OCI-LY1 (cell line): ENCODE results near the gene CPT2.

Source experiments
- H2AFZ ChIP-seq: fragments of 200-600 bp; sonication (generic), shearing (Covaris generic); 2 replicates; pipeline ENCODE4 v1.6.0; 2014; ENCODE audit warnings: antibody characterized with exemption, mild to moderate bottlenecking, low read length
- H3F3A ChIP-seq: fragments of 200-600 bp; sonication (generic), shearing (Covaris generic); 2 replicates; pipeline ENCODE4 v1.6.0; 2014; ENCODE audit warnings: mild to moderate bottlenecking, antibody characterized with exemption, low read length, moderate library complexity; ENCODE audit not compliant: insufficient read depth
- H3K27ac ChIP-seq: fragments of 200-600 bp; sonication (generic); 2 replicates; pipeline ENCODE4 v1.5.1; 2014; ENCODE audit warnings: low read length, mixed run types, mild to moderate bottlenecking, low read depth; ENCODE audit not compliant: poor library complexity, severe bottlenecking
- H3K27me3 ChIP-seq: fragments of 200-600 bp; sonication (generic); 2 replicates; pipeline ENCODE4 v1.6.0; 2014; ENCODE audit warnings: antibody characterized with exemption, mild to moderate bottlenecking, low read length, moderate library complexity; ENCODE audit not compliant: insufficient read depth
- H3K36me3 ChIP-seq: fragments of 200-600 bp; sonication (generic); 2 replicates; pipeline ENCODE4 v1.6.1; 2014; ENCODE audit warnings: mild to moderate bottlenecking, antibody characterized with exemption, low read length, moderate library complexity, mixed read lengths; ENCODE audit not compliant: insufficient read depth
- H3K4me1 ChIP-seq: fragments of 200-600 bp; sonication (generic); 2 replicates; pipeline ENCODE4 v1.5.1; 2014; ENCODE audit warnings: mild to moderate bottlenecking, low read length, moderate library complexity; ENCODE audit not compliant: insufficient read depth, severe bottlenecking
- H3K4me2 ChIP-seq: fragments of 200-600 bp; sonication (generic), shearing (Covaris generic); 2 replicates; pipeline ENCODE4 v1.6.1; 2014; ENCODE audit warnings: low read length
- H3K4me3 ChIP-seq: fragments of 200-600 bp; sonication (generic); 2 replicates; pipeline ENCODE4 v1.5.1; 2014; ENCODE audit warnings: low read length, low read depth, mild to moderate bottlenecking, mixed read lengths; ENCODE audit not compliant: poor library complexity, severe bottlenecking
- H3K79me2 ChIP-seq: fragments of 200-600 bp; shearing (Covaris generic); 2 replicates; pipeline ENCODE4 v1.6.1; 2016; ENCODE audit warnings: mixed run types, low read length, mixed read lengths; ENCODE audit not compliant: insufficient read depth
- H3K9ac ChIP-seq: fragments of 200-600 bp; sonication (generic), shearing (Covaris generic); 2 replicates; pipeline ENCODE4 v1.6.1; 2014; ENCODE audit warnings: mild to moderate bottlenecking, low read length, mixed read lengths
- H3K9me2 ChIP-seq: fragments of 200-600 bp; sonication (generic), shearing (Covaris generic); 2 replicates; pipeline ENCODE4 v1.6.1; 2014; ENCODE audit warnings: low read depth, mild to moderate bottlenecking, low read length, mixed read lengths
- H3K9me3 ChIP-seq: fragments of 200-600 bp; shearing (Covaris generic); 2 replicates; pipeline ENCODE4 v1.6.1; 2014; ENCODE audit warnings: low read length, mixed read lengths
- H4K20me1 ChIP-seq: fragments of 200-600 bp; sonication (generic), shearing (Covaris generic); 2 replicates; pipeline ENCODE4 v1.6.0; 2016; ENCODE audit warnings: mild to moderate bottlenecking, low read length; ENCODE audit not compliant: insufficient read depth
- CTCF ChIP-seq: fragments of 200-600 bp; sonication (generic), shearing (Covaris generic); IDR thresholded peaks from 2 replicates; pipeline ENCODE4 v1.5.1; 2017; ENCODE audit warnings: mild to moderate bottlenecking, antibody characterized with exemption, low read length, moderate library complexity, mixed read lengths
- EZH2 ChIP-seq: fragments of 200-600 bp; sonication (generic), shearing (Covaris generic); IDR thresholded peaks from 2 replicates; pipeline ENCODE4 v1.8.0; 2017; ENCODE audit warnings: borderline replicate concordance, mixed run types, mild to moderate bottlenecking, antibody characterized with exemption, low read length, moderate library complexity, mixed read lengths

The CPT2 gene

GRCh38 chr1:53196485-53197290, at the start of gene CPT2:
TSS of gene CPT2 (plus strand) at chr1:53196824. CDS start at chr1:53196944, 120 bp downstream.
- no peaks in the 10 kb centered on the region for H4K20me1 ChIP-seq
- H3F3A ChIP-seq, result 0 out of 2 replicates have a peak, but pooled peaks cover 5% of the 10 kb centered on the region
- peak within 1 kb of the TSS; percentile 87 for H3K4me3 ChIP-seq
- peak within 1 kb of the TSS; percentile 81 for H3K4me2 ChIP-seq
- TF ChIP-seq CTCF (no peak), EZH2 (no peak)
- peak within 1 kb of the TSS; percentile 22 for H3K27ac ChIP-seq
- H3K79me2 ChIP-seq, result 0 out of 2 replicates have a peak, but pooled peaks cover 3% of the 10 kb centered on the region
- peak within 1 kb of the TSS; percentile 45; the same call in 1 of the 2 replicates for H2AFZ ChIP-seq
- peak within 1 kb of the TSS; percentile 97 for H3K9ac ChIP-seq
- no peaks in the 10 kb centered on the region for H3K9me2 ChIP-seq
- H3K36me3 ChIP-seq, result peaks cover 6% of the 10 kb centered on the region; the same call in 1 of the 2 replicates
- no peaks in the 10 kb centered on the region for H3K27me3 ChIP-seq
- peaks cover 22% of the 10 kb centered on the region for H3K4me1 ChIP-seq
- no peaks in the 10 kb centered on the region for H3K9me3 ChIP-seq

GRCh38 chr1:53147174-53147573, 49.5 kb upstream of the CPT2 start:
- no peak overlapping the region for H2AFZ ChIP-seq
- no peak overlapping the region for H3K27ac ChIP-seq
- H3K9me2 ChIP-seq, result no peaks in the 10 kb centered on the region
- no peak overlapping the region for H3K4me3 ChIP-seq
- H3K79me2 ChIP-seq, result no peaks in the 10 kb centered on the region
- TF ChIP-seq CTCF (no peak), EZH2 (no peak)
- H3K36me3 ChIP-seq, result no peaks in the 10 kb centered on the region
- H3K9ac ChIP-seq, result no peak overlapping the region
- no peaks in the 10 kb centered on the region for H3K9me3 ChIP-seq
- H3K4me1 ChIP-seq, result peaks cover 7% of the 10 kb centered on the region
- no peaks in the 10 kb centered on the region for H4K20me1 ChIP-seq
- H3K4me2 ChIP-seq, result no peak overlapping the region
- H3F3A ChIP-seq, result no peaks in the 10 kb centered on the region
- no peaks in the 10 kb centered on the region for H3K27me3 ChIP-seq

GRCh38 chr1:53148123-53148522, 48.5 kb upstream of the CPT2 start:
- TF ChIP-seq CTCF, result no peak
- TF ChIP-seq EZH2, result no peak

More at GRCh38 chr1:53148123-53148522, 48.5 kb upstream of the CPT2 start:
- no peak overlapping the region for H2AFZ ChIP-seq
- no peaks in the 10 kb centered on the region for H3K36me3 ChIP-seq
- no peaks in the 10 kb centered on the region for H3K79me2 ChIP-seq
- H3K4me2 ChIP-seq, result no peak overlapping the region
- no peaks in the 10 kb centered on the region for H3K27me3 ChIP-seq
- no peak overlapping the region for H3K9ac ChIP-seq
- H3K9me2 ChIP-seq, result no peaks in the 10 kb centered on the region
- no peak overlapping the region for H3K4me3 ChIP-seq
- no peaks in the 10 kb centered on the region for H4K20me1 ChIP-seq
- no peak overlapping the region for H3K27ac ChIP-seq
- H3K4me1 ChIP-seq, result peaks cover 7% of the 10 kb centered on the region
- H3K9me3 ChIP-seq, result no peaks in the 10 kb centered on the region
- no peaks in the 10 kb centered on the region for H3F3A ChIP-seq
